Epithelial cell of proximal tubule (primary cell): ENCODE measurements around the gene LRP2. TPM values are rescaled to one million over a fixed set of nuclear protein-coding genes. Genes with fewer than 3 reads are reported as not detected.

ENCODE experiments used
- DNase-seq: peaks from one replicate; pipeline ENCODE4 v3.0.0-alpha.2; 2011; ENCODE audit warnings: low read depth
- H3K4me3 ChIP-seq: 2 replicates; pipeline ENCODE4 v1.5.1; 2011; ENCODE audit warnings: low read depth, mild to moderate bottlenecking, low read length
- CTCF ChIP-seq: conservative IDR thresholded peaks from 2 replicates; pipeline ENCODE4 v1.5.1; 2012; ENCODE audit warnings: low read depth, mild to moderate bottlenecking, low read length
- total RNA-seq: library from RNA; depleted of rRNA; stranded (reverse); fragments of >200 nt; gene quantifications from 2 replicates; pipeline ENCODE4 v1.2.3, GENCODE V29; 2015

Gene LRP2
- total RNA-seq, 1 donor from 2014 or later, result 0.17 TPM

DNA sequence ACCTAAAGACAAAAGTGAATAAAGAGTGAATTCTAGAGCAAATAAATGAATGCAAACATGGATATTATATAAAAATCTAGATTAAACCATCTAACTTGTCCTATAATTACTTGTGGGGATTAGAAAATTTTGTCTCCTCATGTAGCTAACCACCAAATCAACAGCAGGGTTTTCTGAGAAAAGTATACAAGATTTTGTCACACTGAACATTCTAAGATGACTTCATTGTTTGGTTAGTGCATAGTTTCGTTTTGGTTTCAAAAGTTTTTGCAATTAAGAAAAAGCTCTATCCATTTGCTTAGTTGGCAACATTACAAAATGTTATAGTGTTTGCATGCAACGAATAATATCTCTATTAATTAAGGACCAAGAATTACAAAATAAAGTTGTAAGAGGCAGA lies 125.0 kb downstream of the LRP2 start:
- TF ChIP-seq CTCF, result no peak
- no peak for DNase-seq
- H3K4me3 ChIP-seq, result no peak overlapping the region

DNA sequence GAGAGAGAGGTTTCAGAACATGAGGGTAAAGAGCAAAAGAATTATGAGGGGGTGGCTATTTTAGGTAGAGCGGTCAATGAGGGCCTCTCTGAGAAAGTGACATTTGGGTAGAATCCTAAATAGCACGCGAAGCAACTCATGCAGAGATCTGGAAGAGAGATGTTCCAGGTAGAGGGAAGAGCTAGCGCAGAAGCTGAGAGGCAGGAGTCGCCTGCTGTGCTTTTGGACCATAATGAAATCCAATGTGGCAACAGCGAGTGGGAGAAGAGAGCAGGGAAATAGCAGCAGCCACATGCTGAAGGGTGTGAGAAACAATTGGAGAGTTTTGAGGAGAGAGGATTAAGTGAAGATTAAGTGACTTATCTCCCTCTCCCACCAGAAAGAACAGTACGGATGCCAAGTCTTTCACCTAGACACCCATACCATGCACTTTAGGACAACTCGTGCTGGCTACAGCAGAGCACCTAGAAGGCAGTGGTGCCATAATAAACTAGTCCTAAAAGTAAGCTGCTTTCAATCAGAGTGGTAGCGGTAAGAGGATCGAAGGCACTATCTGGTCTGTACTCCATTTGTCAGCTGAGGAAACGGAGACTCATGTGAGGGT lies 129.7 kb downstream of the LRP2 start:
- no peak for DNase-seq
- no peak overlapping the region for H3K4me3 ChIP-seq
- no peak for TF ChIP-seq CTCF

- no peak for DNase-seq
- no peak overlapping the region for H3K4me3 ChIP-seq
- no peak for TF ChIP-seq CTCF
Measured at GRCh38 chr2:169230204-169230603, 132.1 kb downstream of the LRP2 start.

- no peak for DNase-seq
- TF ChIP-seq CTCF, result no peak
- H3K4me3 ChIP-seq, result no peak overlapping the region
Measured at GRCh38 chr2:169229590-169229989, 132.7 kb downstream of the LRP2 start.

GRCh38 chr2:169225906-169226305 lies 136.4 kb downstream of the LRP2 start:
- no peak for DNase-seq
- no peak overlapping the region for H3K4me3 ChIP-seq
- no peak for TF ChIP-seq CTCF

- H3K4me3 ChIP-seq, result no peak overlapping the region
- no peak for DNase-seq
Measured at GRCh38 chr2:169225233-169225750, 137.0 kb downstream of the LRP2 start.

More at GRCh38 chr2:169225233-169225750, 137.0 kb downstream of the LRP2 start:
- TF ChIP-seq CTCF, result no peak
